Kidney (tissue), 14 donors: ENCODE data around the gene MRPL52. TPM values are rescaled to one million over a fixed set of nuclear protein-coding genes. Genes with fewer than 3 reads are reported as not detected.

Experiments used
- DNase-seq, 5 donors: peaks; one replicate each; pipeline ENCODE4 v3.0.0-alpha.2; 2013 to 2020
- FAIRE-seq: peaks from 2 replicates; lab custom pipeline; 2012; peaks lifted over from hg19 to GRCh38; lab: Jason Lieb, UNC
- H3K27ac ChIP-seq, 2 donors: one replicate each; pipeline ENCODE4 v1.7.0; 2013; ENCODE audit warnings: low read depth in 2 of 2, low read length in 2 of 2, inconsistent platforms in 1 of 2
- H3K27me3 ChIP-seq: one replicate; pipeline ENCODE4 v1.7.1; 2013; ENCODE audit warnings: low read length, inconsistent platforms; ENCODE audit not compliant: control insufficient read depth, insufficient read depth
- H3K36me3 ChIP-seq, 3 donors: one replicate each; pipeline versions ENCODE4 v1.7.0 to v1.7.1; 2013; ENCODE audit warnings: low read length in 3 of 3, control low read depth in 1 of 3, inconsistent platforms in 1 of 3; ENCODE audit not compliant: insufficient read depth in 3 of 3, control insufficient read depth in 2 of 3
- H3K4me1 ChIP-seq, 3 donors: one replicate each; pipeline versions ENCODE4 v1.7.0 to v1.7.1; 2013; ENCODE audit warnings: low read length in 3 of 3, inconsistent platforms in 1 of 3, low read depth in 1 of 3; ENCODE audit not compliant: control insufficient read depth in 2 of 3, insufficient read depth in 2 of 3
- H3K4me3 ChIP-seq, 3 donors: one replicate each; pipeline versions ENCODE4 v1.7.0 to v1.8.1; 2013; ENCODE audit warnings: low read length in 3 of 3, control low read depth in 1 of 3, inconsistent platforms in 1 of 3
- H3K9ac ChIP-seq, 3 donors: one replicate each; pipeline versions ENCODE4 v1.7.0 to v1.7.1; 2013; ENCODE audit warnings: low read length in 3 of 3, control low read depth in 1 of 3, inconsistent platforms in 1 of 3
- H3K9me3 ChIP-seq, 3 donors: one replicate each; pipeline versions ENCODE4 v1.7.0 to v1.7.1; 2013; ENCODE audit warnings: low read length in 3 of 3, control low read depth in 1 of 3, inconsistent platforms in 1 of 3; ENCODE audit not compliant: control insufficient read depth in 2 of 3, insufficient read depth in 1 of 3
- intact Hi-C: fragments of 100-400 bp; cut with DNase I; formaldehyde crosslinking; loops from one replicate; pipeline ENCODE4 v1.11.1; 2022
- polyA plus RNA-seq: library from polyadenylated mRNA; stranded (reverse); fragments of 350-450 nt; fragmentation: Illumina TruSeq; extraction: RNeasy Lipid Tissue Mini Kit (QIAGEN cat#74804); gene quantifications from one replicate; pipeline ENCODE4 v1.2.3, GENCODE V29; 2014; ENCODE audit warnings: low read depth, low replicate concordance; ENCODE audit not compliant: insufficient read depth
- total RNA-seq: library from RNA; stranded (reverse); fragmentation: NEBNext Ultra II Directional; extraction: Animal tissue kit (Norgen Biotek cat#: 25700); gene quantifications from one replicate; pipeline ENCODE4 v1.2.1, GENCODE V29; 2021
- TF ChIP-seq, protein P1 (sequence below): IDR thresholded peaks from 3 replicates; pipeline ENCODE4 v1.5.1; 2012; ENCODE audit warnings: mild to moderate bottlenecking, moderate library complexity, borderline replicate concordance; ENCODE audit not compliant: insufficient read depth; ENCODE audit errors: extremely low read depth
- donor health status: control.
- donor health status: control.
- donor health status: control.
- donor health status: control.
- donor health status: control.
- donor health status: DM: yes; HTN: yes; CAD: no.
- donor health status: Normal renal cell carcinoma (clear cell type).

The MRPL52 gene
- total and polyA plus RNA-seq, 2 donors from 2014 or later: 74.3 to 255 TPM

DNA sequence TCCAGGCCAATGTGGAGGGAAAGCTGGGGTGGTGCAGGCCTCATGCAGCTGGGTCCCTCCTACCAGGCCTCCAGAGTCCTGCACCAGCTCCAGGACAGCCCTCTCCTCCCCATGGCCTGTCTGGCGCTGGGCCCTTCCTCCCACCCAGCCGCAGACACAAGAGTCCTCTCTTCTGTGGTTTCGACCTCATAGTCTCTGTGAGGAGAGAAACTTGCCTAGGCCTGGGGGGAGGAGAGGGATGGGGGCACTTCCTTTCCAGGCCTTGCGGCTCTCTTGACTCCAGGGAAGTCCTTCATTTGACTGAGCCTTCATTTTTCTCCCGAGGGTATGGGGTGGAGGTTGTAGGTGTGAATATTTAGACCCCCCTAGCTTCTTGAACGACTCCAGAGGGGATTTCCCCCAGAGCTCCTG, 8.9 kb downstream of the MRPL52 start:
- TF ChIP-seq, protein P1, sequence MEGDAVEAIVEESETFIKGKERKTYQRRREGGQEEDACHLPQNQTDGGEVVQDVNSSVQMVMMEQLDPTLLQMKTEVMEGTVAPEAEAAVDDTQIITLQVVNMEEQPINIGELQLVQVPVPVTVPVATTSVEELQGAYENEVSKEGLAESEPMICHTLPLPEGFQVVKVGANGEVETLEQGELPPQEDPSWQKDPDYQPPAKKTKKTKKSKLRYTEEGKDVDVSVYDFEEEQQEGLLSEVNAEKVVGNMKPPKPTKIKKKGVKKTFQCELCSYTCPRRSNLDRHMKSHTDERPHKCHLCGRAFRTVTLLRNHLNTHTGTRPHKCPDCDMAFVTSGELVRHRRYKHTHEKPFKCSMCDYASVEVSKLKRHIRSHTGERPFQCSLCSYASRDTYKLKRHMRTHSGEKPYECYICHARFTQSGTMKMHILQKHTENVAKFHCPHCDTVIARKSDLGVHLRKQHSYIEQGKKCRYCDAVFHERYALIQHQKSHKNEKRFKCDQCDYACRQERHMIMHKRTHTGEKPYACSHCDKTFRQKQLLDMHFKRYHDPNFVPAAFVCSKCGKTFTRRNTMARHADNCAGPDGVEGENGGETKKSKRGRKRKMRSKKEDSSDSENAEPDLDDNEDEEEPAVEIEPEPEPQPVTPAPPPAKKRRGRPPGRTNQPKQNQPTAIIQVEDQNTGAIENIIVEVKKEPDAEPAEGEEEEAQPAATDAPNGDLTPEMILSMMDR: no peak
- Histone ChIP-seq H3K4me1 (peaks cover 0 to 3% (median 0%) of the 10 kb centered on the region in 3 donors), H3K27me3 (no peaks in the 10 kb centered on the region), H3K27ac (peak overlapping the region; percentile 24 to 92), H3K4me3 (peak overlapping the region; percentile 85 to 92 (median 88)), H3K9ac (peak overlapping the region in 2 of 3 donors; percentile 86 to 94), H3K36me3 (peaks cover 7 to 29% (median 21%) of the 10 kb centered on the region in 3 donors), H3K9me3 (no peaks in the 10 kb centered on the region)
- intact Hi-C loops: no loop called here
- DNase-seq (peak in 1 of 5 donors; percentile 19), FAIRE-seq (no peak)

DNA sequence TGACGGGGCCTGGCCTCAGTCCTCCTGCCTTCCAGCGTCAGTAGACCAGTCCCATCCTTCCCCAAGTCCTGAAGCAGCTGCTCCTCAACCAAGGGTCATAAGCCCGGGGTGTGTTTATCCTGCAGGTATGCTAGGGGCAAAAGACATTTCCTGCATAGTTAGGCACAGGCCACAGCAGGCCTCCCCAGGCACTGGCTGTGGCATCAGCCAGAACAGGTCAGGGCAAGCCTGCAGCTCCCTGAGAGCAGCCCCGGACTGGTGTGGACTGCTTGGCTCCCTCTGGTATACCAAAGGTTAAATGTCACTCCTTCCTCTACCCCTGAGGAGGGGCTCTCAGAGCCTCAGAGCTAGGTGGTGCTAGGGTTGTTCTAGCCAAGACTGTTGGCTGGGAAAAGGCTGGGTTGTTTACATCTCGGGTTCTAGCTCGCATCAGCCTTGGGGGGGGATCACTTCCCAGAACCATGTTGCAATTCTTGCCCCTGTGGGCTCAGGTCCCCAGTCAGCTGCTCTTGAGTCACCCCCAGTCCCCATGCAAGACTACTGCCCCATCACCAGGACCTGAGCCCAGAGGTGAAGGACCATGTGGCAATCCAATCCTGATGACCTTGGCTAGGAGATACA, 9.6 kb downstream of the MRPL52 start:
- FAIRE-seq: no peak
- Histone ChIP-seq H3K36me3 (peaks cover 7 to 25% (median 17%) of the 10 kb centered on the region in 3 donors), H3K9me3 (no peaks in the 10 kb centered on the region), H3K27ac (peak overlapping the region; percentile 24 to 92), H3K27me3 (no peaks in the 10 kb centered on the region), H3K9ac (peak overlapping the region in 1 of 3 donors; percentile 94), H3K4me3 (peak overlapping the region in 2 of 3 donors; percentile 18 to 85), H3K4me1 (peaks cover 0 to 3% (median 0%) of the 10 kb centered on the region in 3 donors)
- DNase-seq: no peak
- TF ChIP-seq, protein P1: no peak
- intact Hi-C loops: no loop called here

DNA sequence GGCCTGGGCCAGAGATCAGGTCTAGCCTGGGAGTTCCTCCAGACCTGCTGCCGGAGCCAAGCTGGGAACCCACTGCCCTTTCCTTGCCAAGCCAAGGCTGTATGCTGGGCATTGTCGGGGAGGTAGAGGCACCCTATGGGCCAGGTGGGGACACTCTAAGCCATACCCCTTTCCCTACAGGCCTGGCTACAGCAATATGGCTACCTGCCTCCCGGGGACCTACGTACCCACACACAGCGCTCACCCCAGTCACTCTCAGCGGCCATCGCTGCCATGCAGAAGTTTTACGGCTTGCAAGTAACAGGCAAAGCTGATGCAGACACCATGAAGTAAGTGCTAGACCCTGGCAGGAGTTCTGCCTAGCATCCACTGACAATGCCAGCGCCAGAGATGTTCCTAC, 11.6 kb downstream of the MRPL52 start:
- peaks cover 0 to 3% (median 0%) of the 10 kb centered on the region in 3 donors for H3K4me1 ChIP-seq

More for the DNA sequence above, 11.6 kb downstream of the MRPL52 start:
- H3K27ac ChIP-seq: no peak overlapping the region
- H3K9me3 ChIP-seq: no peaks in the 10 kb centered on the region
- FAIRE-seq (no peak), DNase-seq (no peak)
- H3K9ac ChIP-seq: no peak overlapping the region
- H3K36me3 ChIP-seq: peaks cover 11 to 42% (median 24%) of the 10 kb centered on the region in 3 donors
- H3K27me3 ChIP-seq: no peaks in the 10 kb centered on the region
- intact Hi-C loops: no loop called here
- H3K4me3 ChIP-seq: no peak overlapping the region
- TF ChIP-seq, protein P1: no peak
